Measurements from ENCODE around the gene GREM2.

DNA sequence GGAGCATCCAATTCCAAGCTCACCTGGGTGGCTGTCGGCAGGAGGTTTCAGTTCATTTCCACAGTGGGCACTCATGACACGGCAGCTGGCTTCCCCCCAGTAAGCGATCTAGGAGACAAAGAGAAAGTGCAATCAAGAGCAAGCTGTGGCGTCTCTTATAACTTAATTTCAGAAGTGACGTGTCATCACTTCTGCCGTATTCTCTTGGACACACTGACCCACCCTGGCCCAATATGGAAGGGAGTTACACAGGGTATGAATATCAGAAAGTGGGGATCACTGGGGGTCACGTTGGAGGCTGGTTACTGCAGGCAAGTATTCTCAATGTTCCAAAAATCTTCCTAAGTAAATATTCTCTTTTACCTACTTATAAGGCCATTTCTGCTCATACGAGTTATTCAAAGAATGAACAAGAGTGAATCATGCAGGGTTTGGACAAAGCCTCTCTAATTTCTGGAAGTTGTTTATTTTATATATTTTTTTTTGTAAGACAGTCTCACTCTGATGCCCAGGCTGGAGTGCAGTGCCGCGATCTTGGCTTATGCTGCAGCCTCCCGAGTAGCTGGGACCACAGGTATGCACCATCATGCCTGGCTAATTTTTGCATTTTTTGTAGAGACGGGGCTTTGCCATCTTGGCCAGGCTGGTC lies 46.5 kb upstream of the GREM2 start:
- no peak for TF ChIP-seq SP1 (CRISPR knock-in tag; IDR thresholded peaks at IDR 0.05)
- no peak for TF ChIP-seq PRPF4 (IDR thresholded peaks at IDR 0.05; ENCODE audit: insufficient read depth, low read depth, low read length, poor library complexity, severe bottlenecking)
- TF ChIP-seq SUPT5H (IDR thresholded peaks at IDR 0.05), result no peak
- TF ChIP-seq, protein P1, sequence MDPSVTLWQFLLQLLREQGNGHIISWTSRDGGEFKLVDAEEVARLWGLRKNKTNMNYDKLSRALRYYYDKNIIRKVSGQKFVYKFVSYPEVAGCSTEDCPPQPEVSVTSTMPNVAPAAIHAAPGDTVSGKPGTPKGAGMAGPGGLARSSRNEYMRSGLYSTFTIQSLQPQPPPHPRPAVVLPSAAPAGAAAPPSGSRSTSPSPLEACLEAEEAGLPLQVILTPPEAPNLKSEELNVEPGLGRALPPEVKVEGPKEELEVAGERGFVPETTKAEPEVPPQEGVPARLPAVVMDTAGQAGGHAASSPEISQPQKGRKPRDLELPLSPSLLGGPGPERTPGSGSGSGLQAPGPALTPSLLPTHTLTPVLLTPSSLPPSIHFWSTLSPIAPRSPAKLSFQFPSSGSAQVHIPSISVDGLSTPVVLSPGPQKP (CRISPR knock-in tag; IDR thresholded peaks at IDR 0.05), result no peak

Data from K562 (cell line).